Hepatocyte (in vitro differentiated cells): ENCODE results near the gene BEST2. TPM values are rescaled to one million over a fixed set of nuclear protein-coding genes. Genes with fewer than 3 reads are reported as not detected.
A peak's percentile ranks its signal among the peaks of the same experiment; 100 is the strongest.

ENCODE experiments used
- DNase-seq: peaks from one replicate; pipeline ENCODE4 v3.0.0-alpha.2; 2016; ENCODE audit warnings: low spot score
- H2AFZ ChIP-seq: fragments of 200-600 bp; sonication (generic); 2 replicates; pipeline ENCODE4 v1.6.0; 2016; ENCODE audit warnings: antibody characterized with exemption, mild to moderate bottlenecking
- H3K27ac ChIP-seq: fragments of 200-600 bp; sonication (generic); 2 replicates; pipeline ENCODE4 v1.5.1; 2016; ENCODE audit warnings: mild to moderate bottlenecking
- H3K27me3 ChIP-seq: fragments of 200-600 bp; sonication (generic); 2 replicates; pipeline ENCODE4 v1.6.1; 2016
- H3K36me3 ChIP-seq: fragments of 200-600 bp; sonication (generic); replicated peaks from 2 replicates; pipeline ENCODE4 v1.5.1; 2016; ENCODE audit warnings: low read depth; ENCODE audit not compliant: insufficient read depth
- H3K4me1 ChIP-seq: fragments of 200-600 bp; sonication (generic); 2 replicates; pipeline ENCODE4 v1.5.1; 2016; ENCODE audit warnings: mild to moderate bottlenecking, moderate library complexity; ENCODE audit not compliant: insufficient read depth
- H3K4me2 ChIP-seq: fragments of 200-600 bp; sonication (generic); 2 replicates; pipeline ENCODE4 v1.6.0; 2016
- H3K4me3 ChIP-seq: fragments of 200-600 bp; sonication (generic); 2 replicates; pipeline ENCODE4 v1.5.1; 2016; ENCODE audit warnings: mild to moderate bottlenecking
- H3K79me2 ChIP-seq: fragments of 200-600 bp; sonication (generic); 2 replicates; pipeline ENCODE4 v1.6.0; 2017; ENCODE audit warnings: mild to moderate bottlenecking
- H3K9me2 ChIP-seq: fragments of 200-600 bp; sonication (generic); replicated peaks from 2 replicates; pipeline ENCODE4 v1.6.0; 2017; ENCODE audit warnings: mild to moderate bottlenecking; ENCODE audit not compliant: insufficient read depth
- H3K9me3 ChIP-seq: fragments of 200-600 bp; sonication (generic); 2 replicates; pipeline ENCODE4 v1.5.1; 2016; ENCODE audit warnings: low read depth, mild to moderate bottlenecking
- H4K20me1 ChIP-seq: fragments of 200-600 bp; sonication (generic); 2 replicates; pipeline ENCODE4 v1.6.0; 2016; ENCODE audit warnings: mild to moderate bottlenecking; ENCODE audit not compliant: insufficient read depth, poor library complexity, severe bottlenecking
- EZH2 ChIP-seq: fragments of 200-600 bp; sonication (generic); IDR thresholded peaks from 2 replicates; pipeline ENCODE4 v1.6.1; 2016; ENCODE audit warnings: antibody characterized with exemption, mild to moderate bottlenecking, borderline replicate concordance
- EZH2phosphoT487 ChIP-seq: fragments of 200-600 bp; sonication (generic); IDR thresholded peaks from one replicate; pipeline ENCODE4 v1.6.1; 2018; ENCODE audit warnings: antibody characterized with exemption, mild to moderate bottlenecking, low read depth, moderate library complexity; ENCODE audit not compliant: unreplicated experiment, severe bottlenecking
- WGBS: methylation state at CpG from one replicate; pipeline ENCODE4 v1.1.6; 2016; ENCODE audit warnings: low lambda C conversion rate; ENCODE audit errors: missing lambda C conversion rate; 5-methylcytosine and 5-hydroxymethylcytosine counted together
- polyA plus RNA-seq: library from polyadenylated mRNA; unstranded; fragments of >200 nt; fragmentation: Nextera tagmentation; extraction: Ambion mirVana; gene quantifications from 2 replicates; pipeline ENCODE4 v1.2.1, GENCODE V29; 2016
- total RNA-seq: library from RNA; depleted of rRNA; stranded (reverse); fragments of >200 nt; gene quantifications from 2 replicates; pipeline ENCODE4 v1.2.3, GENCODE V29; 2014
- TF ChIP-seq, protein P1 (sequence below): fragments of 200-600 bp; sonication (generic); IDR thresholded peaks from 2 replicates; pipeline ENCODE4 v1.5.1; 2016; ENCODE audit warnings: antibody characterized with exemption, mild to moderate bottlenecking; ENCODE audit not compliant: poor library complexity

The BEST2 gene
- total and polyA plus RNA-seq, 2 experiments from 2014 or later, result not detected

DNA sequence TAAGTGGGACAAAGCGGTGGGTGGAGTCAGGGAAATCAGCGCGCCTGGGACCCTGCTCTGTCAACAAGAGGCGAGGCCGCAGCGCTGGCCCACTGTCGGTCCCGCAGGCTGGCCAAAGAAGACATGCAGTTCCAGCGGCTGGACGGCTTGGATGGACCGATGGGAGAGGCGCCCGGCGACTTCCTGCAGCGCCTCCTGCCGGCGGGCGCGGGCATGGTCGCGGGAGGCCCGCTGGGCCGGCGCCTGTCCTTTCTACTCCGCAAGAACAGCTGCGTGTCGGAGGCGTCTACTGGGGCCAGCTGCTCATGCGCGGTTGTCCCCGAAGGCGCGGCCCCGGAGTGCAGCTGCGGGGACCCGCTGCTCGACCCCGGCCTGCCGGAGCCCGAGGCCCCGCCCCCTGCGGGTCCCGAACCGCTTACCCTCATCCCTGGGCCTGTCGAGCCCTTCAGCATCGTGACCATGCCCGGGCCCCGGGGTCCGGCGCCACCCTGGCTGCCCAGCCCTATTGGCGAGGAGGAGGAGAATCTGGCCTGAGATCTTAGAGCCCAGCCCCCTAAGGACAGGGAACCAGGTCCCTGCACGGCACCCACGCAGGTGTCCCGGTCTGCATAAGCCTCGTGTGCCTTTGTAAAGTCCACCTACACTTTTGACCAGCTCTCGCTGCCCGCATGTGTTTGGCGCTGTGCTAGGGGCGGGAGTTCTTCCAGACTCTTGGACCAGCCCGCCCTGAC lies 6.1 kb downstream of the BEST2 start:
- no peaks in the 10 kb centered on the region for H4K20me1 ChIP-seq
- peaks cover 3% of the 10 kb centered on the region for H3K27me3 ChIP-seq
- H3K9me2 ChIP-seq, result no peaks in the 10 kb centered on the region
- TF ChIP-seq EZH2phosphoT487 (no peak), EZH2 (no peak)
- TF ChIP-seq, protein P1, sequence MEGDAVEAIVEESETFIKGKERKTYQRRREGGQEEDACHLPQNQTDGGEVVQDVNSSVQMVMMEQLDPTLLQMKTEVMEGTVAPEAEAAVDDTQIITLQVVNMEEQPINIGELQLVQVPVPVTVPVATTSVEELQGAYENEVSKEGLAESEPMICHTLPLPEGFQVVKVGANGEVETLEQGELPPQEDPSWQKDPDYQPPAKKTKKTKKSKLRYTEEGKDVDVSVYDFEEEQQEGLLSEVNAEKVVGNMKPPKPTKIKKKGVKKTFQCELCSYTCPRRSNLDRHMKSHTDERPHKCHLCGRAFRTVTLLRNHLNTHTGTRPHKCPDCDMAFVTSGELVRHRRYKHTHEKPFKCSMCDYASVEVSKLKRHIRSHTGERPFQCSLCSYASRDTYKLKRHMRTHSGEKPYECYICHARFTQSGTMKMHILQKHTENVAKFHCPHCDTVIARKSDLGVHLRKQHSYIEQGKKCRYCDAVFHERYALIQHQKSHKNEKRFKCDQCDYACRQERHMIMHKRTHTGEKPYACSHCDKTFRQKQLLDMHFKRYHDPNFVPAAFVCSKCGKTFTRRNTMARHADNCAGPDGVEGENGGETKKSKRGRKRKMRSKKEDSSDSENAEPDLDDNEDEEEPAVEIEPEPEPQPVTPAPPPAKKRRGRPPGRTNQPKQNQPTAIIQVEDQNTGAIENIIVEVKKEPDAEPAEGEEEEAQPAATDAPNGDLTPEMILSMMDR, result peak; percentile 99
- whole genome bisulfite sequencing, result 8% methylated on average over 60 of the region's 60 CpGs
- peak overlapping the region; percentile 12 for H3K27ac ChIP-seq
- peak overlapping the region; percentile 88 for H3K4me2 ChIP-seq
- H3K4me1 ChIP-seq, result peaks cover 6% of the 10 kb centered on the region
- no peaks in the 10 kb centered on the region for H3K36me3 ChIP-seq
- DNase-seq, result peak; percentile 85
- peak overlapping the region; percentile 75 for H2AFZ ChIP-seq
- no peaks in the 10 kb centered on the region for H3K9me3 ChIP-seq
- no peaks in the 10 kb centered on the region for H3K79me2 ChIP-seq
- peak overlapping the region; percentile 17 for H3K4me3 ChIP-seq

DNA sequence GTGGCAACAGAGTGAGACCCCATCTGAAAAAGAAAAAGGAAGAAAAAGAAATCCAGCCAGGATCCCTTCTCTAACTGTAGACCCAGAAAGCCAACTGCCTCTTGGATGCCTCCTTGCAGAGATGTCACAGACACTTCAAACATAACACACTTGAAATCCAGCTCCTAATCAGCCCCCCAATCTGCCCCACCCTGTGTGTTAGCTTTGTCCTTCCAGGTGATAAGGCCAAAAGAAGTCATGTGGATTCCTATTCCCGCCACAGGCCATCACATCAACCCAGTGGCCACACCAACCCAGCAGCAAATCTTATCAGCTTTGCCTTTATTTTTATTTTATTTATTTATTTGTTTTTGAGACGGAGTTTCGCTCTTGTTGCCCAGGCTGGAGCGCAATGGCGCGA lies 8.1 kb downstream of the BEST2 start:
- H2AFZ ChIP-seq, result no peak overlapping the region
- H3K4me2 ChIP-seq, result no peak overlapping the region
- H3K27ac ChIP-seq, result no peak overlapping the region
- H3K9me2 ChIP-seq, result no peaks in the 10 kb centered on the region
- no peaks in the 10 kb centered on the region for H4K20me1 ChIP-seq
- peaks cover 6% of the 10 kb centered on the region for H3K4me1 ChIP-seq
- no peaks in the 10 kb centered on the region for H3K27me3 ChIP-seq
- H3K79me2 ChIP-seq, result no peaks in the 10 kb centered on the region
- WGBS, result 93% methylated on average over 6 of the region's 6 CpGs
- TF ChIP-seq, protein P1, result no peak
- TF ChIP-seq EZH2, result no peak
- no peak for TF ChIP-seq EZH2phosphoT487
- DNase-seq, result no peak
- no peak overlapping the region for H3K4me3 ChIP-seq
- no peaks in the 10 kb centered on the region for H3K36me3 ChIP-seq
- no peaks in the 10 kb centered on the region for H3K9me3 ChIP-seq

DNA sequence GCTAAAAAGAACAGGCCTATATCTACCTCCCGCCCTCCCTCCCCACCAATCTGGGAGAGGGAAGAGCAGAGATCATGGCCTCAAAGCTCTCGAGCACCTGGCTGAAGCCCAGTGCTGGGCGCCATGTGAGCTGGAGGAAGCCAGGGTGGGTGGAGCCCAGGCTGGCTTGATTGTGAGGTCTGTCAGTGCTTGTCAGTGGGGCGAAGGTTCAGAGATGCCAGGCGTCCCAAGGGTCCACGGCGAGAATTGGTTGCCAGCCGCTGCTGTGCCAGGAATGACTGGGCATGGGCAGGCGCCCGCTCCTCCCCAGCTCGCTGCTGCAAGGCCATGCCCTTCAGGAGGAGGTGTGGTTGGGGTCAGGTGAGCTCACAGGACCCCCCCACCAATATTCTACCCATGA lies 11.5 kb downstream of the BEST2 start:
- TF ChIP-seq, protein P1, result no peak
- no peak for TF ChIP-seq EZH2
- TF ChIP-seq EZH2phosphoT487, result no peak
- no peak overlapping the region for H3K27ac ChIP-seq
- H4K20me1 ChIP-seq, result no peaks in the 10 kb centered on the region
- no peak for DNase-seq
- no peaks in the 10 kb centered on the region for H3K36me3 ChIP-seq
- no peaks in the 10 kb centered on the region for H3K79me2 ChIP-seq
- 97% methylated on average over 10 of the region's 11 CpGs for WGBS
- H3K4me2 ChIP-seq, result no peak overlapping the region
- H3K27me3 ChIP-seq, result no peaks in the 10 kb centered on the region
- no peaks in the 10 kb centered on the region for H3K9me3 ChIP-seq
- no peak overlapping the region for H3K4me3 ChIP-seq
- H3K9me2 ChIP-seq, result no peaks in the 10 kb centered on the region
- H2AFZ ChIP-seq, result no peak overlapping the region
- no peaks in the 10 kb centered on the region for H3K4me1 ChIP-seq
